ENCODE results near the gene B4GALT2. TPM values are rescaled to one million over a fixed set of nuclear protein-coding genes. Genes with fewer than 3 reads are reported as not detected.
A peak's percentile ranks its signal among the peaks of the same experiment; 100 is the strongest.

The B4GALT2 gene
- total and polyA plus RNA-seq, 10 of the 15 experiments (the other 5 are each of a cell fraction or from before 2014, with no cell fraction given): 0.98 to 61.0 (median 23.4) TPM

DNA sequence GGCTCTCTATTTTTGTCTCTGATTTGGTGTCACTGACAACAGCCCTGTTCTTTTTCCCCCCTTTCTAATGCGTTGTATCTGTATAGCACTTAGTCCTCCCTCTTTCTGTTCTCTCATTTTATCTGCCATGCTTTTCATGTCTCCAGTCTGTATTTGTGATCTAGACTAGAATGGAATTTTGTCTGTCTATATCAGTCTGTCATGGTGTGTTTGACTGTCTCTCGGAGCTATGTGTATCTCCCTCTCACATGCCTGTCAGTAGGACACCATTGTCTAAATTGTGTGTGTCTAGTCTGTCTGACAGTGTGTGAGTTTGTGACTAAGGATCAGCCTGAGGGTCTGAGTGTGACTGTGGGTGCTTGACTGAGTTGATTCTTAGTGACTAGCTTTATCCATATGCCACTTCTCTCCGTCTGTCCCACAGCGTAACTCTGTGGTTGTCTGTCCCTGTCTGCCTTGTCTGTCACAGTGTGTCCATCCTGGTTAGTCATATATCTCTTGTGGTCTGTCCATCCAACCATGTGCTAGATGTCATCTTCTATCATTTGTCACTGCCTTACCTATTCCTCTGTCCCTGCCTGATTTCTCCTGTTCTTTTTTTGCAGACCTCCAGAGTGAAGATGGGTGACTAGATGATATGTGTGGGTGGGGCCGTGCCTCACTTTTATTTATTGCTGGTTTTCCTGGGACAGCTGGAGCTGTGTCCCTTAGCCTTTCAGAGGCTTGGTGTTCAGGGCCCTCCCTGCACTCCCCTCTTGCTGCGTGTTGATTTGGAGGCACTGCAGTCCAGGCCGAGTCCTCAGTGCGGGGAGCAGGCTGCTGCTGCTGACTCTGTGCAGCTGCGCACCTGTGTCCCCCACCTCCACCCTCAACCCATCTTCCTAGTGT lies 1.4 kb upstream of the B4GALT2 start:
- WGBS (ENCODE audit: insufficient coverage, insufficient replicate concordance, low lambda C conversion rate, missing lambda C conversion rate): 98% methylated on average over 9 of the region's 9 CpGs
- Histone ChIP-seq H2AFZ (ENCODE audit: control insufficient read depth, low read depth, low read length) (no peak overlapping the region), H4K20me1 (ENCODE audit: control insufficient read depth, insufficient read depth) (no peaks in the 10 kb centered on the region), H3K36me3 (ENCODE audit: control insufficient read depth in 2 of 2, insufficient read depth in 2 of 2, low read length in 1 of 2) (peaks cover 1 to 7% of the 10 kb centered on the region in 2 experiments), H3K9ac (ENCODE audit: control insufficient read depth, insufficient read depth, low read length) (no peak overlapping the region; the same call in 1 of the 2 replicates), H3K4me1 (ENCODE audit: control insufficient read depth, insufficient read depth, low read length) (peaks cover 30% of the 10 kb centered on the region), H3K4me2 (ENCODE audit: control insufficient read depth, insufficient read depth) (peak overlapping the region; percentile 94), H3K27ac (ENCODE audit: control insufficient read depth, insufficient read depth) (no peak overlapping the region), H3K27me3 (replicated peaks in 1 of 2; ENCODE audit: control insufficient read depth in 2 of 2, insufficient read depth in 2 of 2, low read length in 1 of 2) (no peaks in the 10 kb centered on the region), H3K9me3 (replicated peaks; ENCODE audit: control insufficient read depth, insufficient read depth, low read length) (no peaks in the 10 kb centered on the region), H3K4me3 (no peak overlapping the region), H3K79me2 (ENCODE audit: control insufficient read depth, insufficient read depth, low read length) (peaks cover 45% of the 10 kb centered on the region)
- ChIA-PET SMC1A (ENCODE audit: uncharacterized antibody, unreplicated experiment) (interaction anchor here (1.3 kb wide), 1 partner anchor 15 kb away, joined by 3 read pairs; no protein-coding TSS in a partner anchor), RAD21 (ENCODE audit: unreplicated experiment) (interaction anchor here (0.6 kb wide), 1 partner anchor 1326 kb away, joined by 3 read pairs; no protein-coding TSS in a partner anchor), CTCF (interaction anchor here (1.0 to 1.4 kb wide), 3 partner anchors 12 to 44 kb away, joined by 3 to 5 read pairs (median 3); no protein-coding TSS in a partner anchor), POLR2A (interaction anchor here (0.6 to 1.3 kb wide), 4 partner anchors 14 to 687 kb away, joined by 3 to 4 read pairs (median 4); no protein-coding TSS in a partner anchor)
- in situ Hi-C loops (cut with MboI): no loop called here
- DNase-seq (ENCODE audit: low read depth, low spot score) (no peak), ATAC-seq (no peak), FAIRE-seq (no peak)
- no TSS peak for BruUV-seq (replicated peaks)
- intact Hi-C loops (cut with micrococcal nuclease; ENCODE audit: unreplicated experiment): no loop called here
- TF ChIP-seq RUNX3 (IDR thresholded peaks at IDR 0.05; ENCODE audit: low read length): 0 out of 2 replicates have a peak, but pooled peaks have one; percentile 7
- TF ChIP-seq, protein P1, sequence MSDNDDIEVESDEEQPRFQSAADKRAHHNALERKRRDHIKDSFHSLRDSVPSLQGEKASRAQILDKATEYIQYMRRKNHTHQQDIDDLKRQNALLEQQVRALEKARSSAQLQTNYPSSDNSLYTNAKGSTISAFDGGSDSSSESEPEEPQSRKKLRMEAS (IDR thresholded peaks at IDR 0.05; ENCODE audit: low read depth, low read length): no peak

DNA sequence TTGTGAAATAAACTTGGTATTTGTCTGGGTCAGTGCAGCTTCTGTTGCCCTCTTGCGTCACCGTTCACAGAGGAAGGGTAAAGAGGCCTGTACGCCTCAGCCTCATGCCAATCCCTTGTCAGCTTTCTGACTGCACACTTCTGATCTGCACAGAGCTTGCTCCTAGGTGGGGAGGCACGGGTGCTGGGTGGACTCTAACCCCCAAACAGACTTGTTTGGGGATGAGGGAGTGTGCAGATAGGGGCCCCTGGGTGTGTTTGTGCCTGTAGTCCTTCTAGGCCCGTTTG lies 803 bp upstream of the B4GALT2 start:
- H3K4me3 ChIP-seq: peak overlapping the region; percentile 69; the same call in 1 of the 2 replicates
- H3K9ac ChIP-seq (ENCODE audit: control insufficient read depth, insufficient read depth, low read length): no peak overlapping the region; the same call in 1 of the 2 replicates
- peaks cover 30% of the 10 kb centered on the region for H3K4me1 ChIP-seq (ENCODE audit: control insufficient read depth, insufficient read depth, low read length)
- peaks cover 0 to 7% of the 10 kb centered on the region in 2 experiments for H3K36me3 ChIP-seq (ENCODE audit: control insufficient read depth in 2 of 2, insufficient read depth in 2 of 2, low read length in 1 of 2)
- in situ Hi-C loops (cut with MboI) (no loop called here), intact Hi-C loops (cut with micrococcal nuclease; ENCODE audit: unreplicated experiment) (no loop called here)
- H2AFZ ChIP-seq (ENCODE audit: control insufficient read depth, low read depth, low read length): no peak overlapping the region
- H4K20me1 ChIP-seq (ENCODE audit: control insufficient read depth, insufficient read depth): no peaks in the 10 kb centered on the region
- H3K9me3 ChIP-seq (replicated peaks; ENCODE audit: control insufficient read depth, insufficient read depth, low read length): no peaks in the 10 kb centered on the region
- H3K27me3 ChIP-seq (replicated peaks in 1 of 2; ENCODE audit: control insufficient read depth in 2 of 2, insufficient read depth in 2 of 2, low read length in 1 of 2): no peaks in the 10 kb centered on the region
- no TSS peak for BruUV-seq (replicated peaks)
- peak overlapping the region; percentile 94 for H3K4me2 ChIP-seq (ENCODE audit: control insufficient read depth, insufficient read depth)
- DNase-seq (ENCODE audit: low read depth, low spot score) (no peak), FAIRE-seq (no peak), ATAC-seq (no peak)
- ChIA-PET RAD21 (ENCODE audit: unreplicated experiment) (no interaction called here), SMC1A (ENCODE audit: uncharacterized antibody, unreplicated experiment) (interaction anchor here (1.3 kb wide), 1 partner anchor 15 kb away, joined by 3 read pairs; no protein-coding TSS in a partner anchor), CTCF (interaction anchor here (1.0 to 1.4 kb wide), 3 partner anchors 12 to 43 kb away, joined by 3 to 5 read pairs (median 3); no protein-coding TSS in a partner anchor), POLR2A (interaction anchor here (1.3 kb wide), 1 partner anchor 14 kb away, joined by 4 read pairs; no protein-coding TSS in a partner anchor)
- H3K27ac ChIP-seq (ENCODE audit: control insufficient read depth, insufficient read depth): no peak overlapping the region
- H3K79me2 ChIP-seq (ENCODE audit: control insufficient read depth, insufficient read depth, low read length): peaks cover 45% of the 10 kb centered on the region
- 67% methylated on average over 5 of the region's 5 CpGs for WGBS (ENCODE audit: insufficient coverage, insufficient replicate concordance, low lambda C conversion rate, missing lambda C conversion rate)
- TF ChIP-seq EED (IDR thresholded peaks at IDR 0.05; ENCODE audit: low read depth): no peak
- no peak for TF ChIP-seq SP1 (IDR thresholded peaks at IDR 0.05; ENCODE audit: low read depth, low read length)
- TF ChIP-seq ATF7 (IDR thresholded peaks at IDR 0.05; ENCODE audit: low read depth): no peak
- TF ChIP-seq SMAD5 (IDR thresholded peaks at IDR 0.05; ENCODE audit: low read depth): no peak
- TF ChIP-seq GABPA (IDR thresholded peaks at IDR 0.05; ENCODE audit: low read depth): no peak
- no peak for TF ChIP-seq CBX5 (IDR thresholded peaks at IDR 0.05; ENCODE audit: low read depth)
- no peak for TF ChIP-seq MTA2 (IDR thresholded peaks at IDR 0.05; ENCODE audit: low read depth)
- TF ChIP-seq, protein P2, sequence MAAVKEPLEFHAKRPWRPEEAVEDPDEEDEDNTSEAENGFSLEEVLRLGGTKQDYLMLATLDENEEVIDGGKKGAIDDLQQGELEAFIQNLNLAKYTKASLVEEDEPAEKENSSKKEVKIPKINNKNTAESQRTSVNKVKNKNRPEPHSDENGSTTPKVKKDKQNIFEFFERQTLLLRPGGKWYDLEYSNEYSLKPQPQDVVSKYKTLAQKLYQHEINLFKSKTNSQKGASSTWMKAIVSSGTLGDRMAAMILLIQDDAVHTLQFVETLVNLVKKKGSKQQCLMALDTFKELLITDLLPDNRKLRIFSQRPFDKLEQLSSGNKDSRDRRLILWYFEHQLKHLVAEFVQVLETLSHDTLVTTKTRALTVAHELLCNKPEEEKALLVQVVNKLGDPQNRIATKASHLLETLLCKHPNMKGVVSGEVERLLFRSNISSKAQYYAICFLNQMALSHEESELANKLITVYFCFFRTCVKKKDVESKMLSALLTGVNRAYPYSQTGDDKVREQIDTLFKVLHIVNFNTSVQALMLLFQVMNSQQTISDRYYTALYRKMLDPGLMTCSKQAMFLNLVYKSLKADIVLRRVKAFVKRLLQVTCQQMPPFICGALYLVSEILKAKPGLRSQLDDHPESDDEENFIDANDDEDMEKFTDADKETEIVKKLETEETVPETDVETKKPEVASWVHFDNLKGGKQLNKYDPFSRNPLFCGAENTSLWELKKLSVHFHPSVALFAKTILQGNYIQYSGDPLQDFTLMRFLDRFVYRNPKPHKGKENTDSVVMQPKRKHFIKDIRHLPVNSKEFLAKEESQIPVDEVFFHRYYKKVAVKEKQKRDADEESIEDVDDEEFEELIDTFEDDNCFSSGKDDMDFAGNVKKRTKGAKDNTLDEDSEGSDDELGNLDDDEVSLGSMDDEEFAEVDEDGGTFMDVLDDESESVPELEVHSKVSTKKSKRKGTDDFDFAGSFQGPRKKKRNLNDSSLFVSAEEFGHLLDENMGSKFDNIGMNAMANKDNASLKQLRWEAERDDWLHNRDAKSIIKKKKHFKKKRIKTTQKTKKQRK (IDR thresholded peaks at IDR 0.05; ENCODE audit: low read depth, low read length): no peak
- TF ChIP-seq ZZZ3 (IDR thresholded peaks at IDR 0.05; ENCODE audit: control insufficient read depth, insufficient read length, low read depth): no peak
- no peak for TF ChIP-seq TBL1XR1 (IDR thresholded peaks at IDR 0.05; ENCODE audit: low read depth, low read length)
- TF ChIP-seq HDAC6 (IDR thresholded peaks at IDR 0.05; ENCODE audit: unreplicated experiment): no peak
- no peak for TF ChIP-seq ZNF622 (IDR thresholded peaks at IDR 0.05)

Data from GM12878 (cell line).